Measurements from ENCODE around the gene PLXNA1.

The PLXNA1 gene

DNA sequence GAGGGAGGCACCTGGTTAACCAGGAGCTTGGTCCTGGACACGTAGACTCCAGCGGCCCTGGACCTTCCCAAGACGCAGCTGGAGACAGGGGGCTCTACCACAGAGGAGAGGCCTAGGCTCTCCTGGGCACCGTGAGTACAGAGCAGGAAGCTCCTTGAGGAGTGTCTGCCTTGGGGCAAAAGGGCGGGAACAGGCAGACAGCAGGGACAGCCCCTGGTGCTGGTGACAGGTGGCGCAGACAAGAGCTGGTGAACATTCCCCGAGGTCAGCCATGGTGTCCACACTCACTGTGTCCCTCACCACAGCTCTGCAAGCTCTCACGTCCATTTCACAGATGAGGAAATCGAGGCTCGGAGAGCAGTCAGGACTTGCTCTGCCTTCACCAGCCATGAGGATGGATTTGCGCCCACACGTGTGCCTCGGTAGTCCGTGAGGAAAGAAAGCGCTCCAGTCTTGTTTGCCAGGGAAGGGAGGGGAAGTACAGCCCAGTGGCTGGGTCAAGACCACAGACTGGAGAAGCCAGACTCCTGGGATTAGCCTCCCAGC, 2.6 kb upstream of the PLXNA1 start:
- Histone ChIP-seq H3K27ac (ENCODE audit: low read depth, low read length) (no peak overlapping the region), H3K4me3 (ENCODE audit: low read depth, low read length) (no peak overlapping the region), H3K4me1 (ENCODE audit: control insufficient read depth, insufficient read depth, low read length, unreplicated experiment) (peaks cover 15% of the 10 kb centered on the region), H3K36me3 (ENCODE audit: insufficient read depth, low read length) (no peaks in the 10 kb centered on the region), H3K79me2 (ENCODE audit: control insufficient read depth, insufficient read depth, low read length, unreplicated experiment) (peaks cover 19% of the 10 kb centered on the region), H3K27me3 (ENCODE audit: insufficient read depth, low read length) (no peaks in the 10 kb centered on the region), H2AFZ (ENCODE audit: low read length, unreplicated experiment) (no peak overlapping the region)

DNA sequence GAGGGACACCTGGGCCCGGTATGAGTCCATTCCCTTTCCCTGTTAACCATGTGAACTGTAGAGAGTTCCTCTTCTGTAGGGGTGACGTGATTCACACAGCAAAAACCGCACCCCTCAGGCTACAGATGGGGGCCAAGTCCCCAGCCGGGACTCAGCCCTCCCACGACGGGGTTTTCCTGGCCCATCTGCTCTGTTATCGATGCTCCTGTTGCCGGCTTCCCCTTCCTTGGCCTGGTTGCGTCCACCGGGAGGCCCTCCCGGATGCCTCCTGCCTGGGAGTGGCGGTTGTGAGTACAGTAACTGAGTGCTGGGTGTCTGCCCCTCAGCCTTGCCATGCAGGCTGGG, 817 bp upstream of the PLXNA1 start:
- Histone ChIP-seq H2AFZ (ENCODE audit: low read length, unreplicated experiment) (peak overlapping the region; percentile 90), H3K27ac (ENCODE audit: low read depth, low read length) (no peak overlapping the region), H3K4me1 (ENCODE audit: control insufficient read depth, insufficient read depth, low read length, unreplicated experiment) (peaks cover 28% of the 10 kb centered on the region), H3K36me3 (ENCODE audit: insufficient read depth, low read length) (no peaks in the 10 kb centered on the region), H3K79me2 (ENCODE audit: control insufficient read depth, insufficient read depth, low read length, unreplicated experiment) (peaks cover 36% of the 10 kb centered on the region), H3K4me3 (ENCODE audit: low read depth, low read length) (peak overlapping the region; percentile 87), H3K27me3 (ENCODE audit: insufficient read depth, low read length) (no peaks in the 10 kb centered on the region)

DNA sequence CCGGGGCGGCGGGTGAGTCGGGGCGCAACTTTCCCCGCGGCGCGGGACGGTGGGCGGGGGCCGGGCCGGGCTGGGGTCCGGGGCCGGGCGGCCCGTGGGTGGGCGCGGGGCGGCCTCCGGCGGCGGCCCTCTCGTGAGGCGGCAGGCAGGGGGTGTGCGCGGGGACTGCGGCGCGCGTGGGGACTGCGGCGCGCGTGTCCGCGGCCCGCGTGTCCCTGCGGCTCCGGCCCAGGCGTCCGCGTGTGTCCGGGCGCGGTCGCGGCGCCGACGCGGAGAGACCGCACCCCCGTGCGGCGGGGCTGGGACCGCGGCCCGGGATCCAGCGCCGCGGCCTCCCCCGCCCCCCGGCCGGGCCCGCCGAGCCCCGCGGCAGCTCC, 349 bp downstream of the PLXNA1 start:
- no peaks in the 10 kb centered on the region for H3K36me3 ChIP-seq (ENCODE audit: insufficient read depth, low read length)
- H3K4me3 ChIP-seq (ENCODE audit: low read depth, low read length): peak overlapping the region; percentile 83
- no peak overlapping the region for H3K27ac ChIP-seq (ENCODE audit: low read depth, low read length)
- peak overlapping the region; percentile 3 for H2AFZ ChIP-seq (ENCODE audit: low read length, unreplicated experiment)
- H3K27me3 ChIP-seq (ENCODE audit: insufficient read depth, low read length): no peaks in the 10 kb centered on the region
- H3K4me1 ChIP-seq (ENCODE audit: control insufficient read depth, insufficient read depth, low read length, unreplicated experiment): peaks cover 30% of the 10 kb centered on the region
- H3K79me2 ChIP-seq (ENCODE audit: control insufficient read depth, insufficient read depth, low read length, unreplicated experiment): peaks cover 48% of the 10 kb centered on the region

DNA sequence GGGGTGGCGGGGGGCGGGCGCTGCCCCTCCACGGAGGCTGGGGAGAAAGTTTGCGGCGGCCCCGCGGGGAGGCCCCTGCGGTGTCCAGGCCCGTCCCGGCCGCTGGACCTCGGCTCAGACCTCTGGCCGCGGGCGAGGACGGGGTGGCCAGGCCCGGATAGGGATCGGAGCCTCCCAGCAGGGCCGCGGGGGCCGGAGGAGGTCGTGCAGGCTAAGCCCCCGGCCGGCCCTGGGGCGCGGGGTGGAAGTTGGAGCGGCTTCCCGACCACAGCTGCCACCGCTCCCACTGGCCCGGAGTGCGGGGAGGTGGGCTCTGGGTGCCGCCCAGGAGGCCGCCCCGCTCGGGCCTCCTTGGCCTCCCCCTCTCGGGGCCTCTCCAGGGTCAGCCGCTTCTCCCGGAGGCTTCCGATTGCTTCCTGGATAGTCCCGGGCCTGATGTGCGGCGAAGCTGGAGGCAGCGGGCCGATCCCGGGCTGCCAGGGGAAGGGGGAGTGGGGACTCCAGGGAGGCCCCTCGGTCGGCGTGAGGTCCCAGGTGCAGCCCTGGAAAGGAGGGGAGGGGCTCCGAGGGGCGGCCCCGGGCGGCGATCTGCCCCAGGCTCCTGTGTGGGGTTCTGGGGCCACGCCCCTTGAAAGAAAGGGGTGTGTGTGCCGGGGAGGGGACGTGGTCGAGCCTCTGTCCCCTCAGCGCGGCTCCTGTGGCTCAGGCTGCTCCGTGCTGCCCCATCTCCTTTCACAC, 907 bp downstream of the PLXNA1 start:
- no peaks in the 10 kb centered on the region for H3K36me3 ChIP-seq (ENCODE audit: insufficient read depth, low read length)
- H3K4me3 ChIP-seq (ENCODE audit: low read depth, low read length): peak overlapping the region; percentile 83
- peak overlapping the region; percentile 3 for H2AFZ ChIP-seq (ENCODE audit: low read length, unreplicated experiment)
- H3K79me2 ChIP-seq (ENCODE audit: control insufficient read depth, insufficient read depth, low read length, unreplicated experiment): peaks cover 51% of the 10 kb centered on the region
- no peak overlapping the region for H3K27ac ChIP-seq (ENCODE audit: low read depth, low read length)
- no peaks in the 10 kb centered on the region for H3K27me3 ChIP-seq (ENCODE audit: insufficient read depth, low read length)
- peaks cover 30% of the 10 kb centered on the region for H3K4me1 ChIP-seq (ENCODE audit: control insufficient read depth, insufficient read depth, low read length, unreplicated experiment)

DNA sequence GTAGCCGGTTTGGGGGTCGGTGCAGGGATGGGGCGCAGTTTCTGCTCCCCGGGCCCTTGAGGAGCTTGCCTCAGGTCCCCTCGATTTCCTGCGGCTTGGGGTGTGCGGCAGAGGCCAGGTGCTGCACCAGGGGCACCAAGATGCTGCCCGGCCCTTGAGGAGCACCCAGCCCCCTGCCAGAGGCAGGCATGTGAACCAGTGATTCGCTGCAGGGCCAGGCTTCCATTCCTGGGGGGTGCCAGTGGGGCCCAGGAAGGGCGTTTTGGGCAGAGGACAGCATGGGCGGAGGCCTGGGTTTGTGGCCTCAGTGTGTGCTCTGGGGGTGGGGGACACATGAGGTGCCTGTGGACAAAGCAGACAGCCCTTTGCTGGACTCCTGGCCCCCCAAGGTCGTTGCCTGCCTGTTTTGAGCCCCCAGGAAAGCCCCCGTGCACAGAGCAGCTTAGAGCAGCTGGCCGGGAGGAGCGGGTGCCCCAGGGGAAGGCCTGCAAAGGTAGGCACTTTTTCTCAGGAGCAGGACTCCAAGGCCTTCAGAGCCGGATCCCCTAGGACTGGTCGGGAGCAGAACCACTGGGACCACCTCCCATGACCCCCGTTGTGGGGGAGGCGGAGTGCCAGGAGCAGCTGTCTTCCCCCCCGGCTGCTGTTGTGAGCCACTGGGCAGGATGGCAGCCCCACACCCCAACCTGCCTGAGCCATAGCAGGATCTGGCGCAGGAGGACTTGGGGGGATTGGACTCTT, 1.6 kb downstream of the PLXNA1 start:
- Histone ChIP-seq H3K79me2 (ENCODE audit: control insufficient read depth, insufficient read depth, low read length, unreplicated experiment) (peaks cover 55% of the 10 kb centered on the region), H3K36me3 (ENCODE audit: insufficient read depth, low read length) (peaks cover 5% of the 10 kb centered on the region; the same call in 1 of the 2 replicates), H3K4me1 (ENCODE audit: control insufficient read depth, insufficient read depth, low read length, unreplicated experiment) (peaks cover 25% of the 10 kb centered on the region), H2AFZ (ENCODE audit: low read length, unreplicated experiment) (no peak overlapping the region), H3K4me3 (ENCODE audit: low read depth, low read length) (peak overlapping the region; percentile 83), H3K27ac (ENCODE audit: low read depth, low read length) (no peak overlapping the region), H3K27me3 (ENCODE audit: insufficient read depth, low read length) (no peaks in the 10 kb centered on the region)

DNA sequence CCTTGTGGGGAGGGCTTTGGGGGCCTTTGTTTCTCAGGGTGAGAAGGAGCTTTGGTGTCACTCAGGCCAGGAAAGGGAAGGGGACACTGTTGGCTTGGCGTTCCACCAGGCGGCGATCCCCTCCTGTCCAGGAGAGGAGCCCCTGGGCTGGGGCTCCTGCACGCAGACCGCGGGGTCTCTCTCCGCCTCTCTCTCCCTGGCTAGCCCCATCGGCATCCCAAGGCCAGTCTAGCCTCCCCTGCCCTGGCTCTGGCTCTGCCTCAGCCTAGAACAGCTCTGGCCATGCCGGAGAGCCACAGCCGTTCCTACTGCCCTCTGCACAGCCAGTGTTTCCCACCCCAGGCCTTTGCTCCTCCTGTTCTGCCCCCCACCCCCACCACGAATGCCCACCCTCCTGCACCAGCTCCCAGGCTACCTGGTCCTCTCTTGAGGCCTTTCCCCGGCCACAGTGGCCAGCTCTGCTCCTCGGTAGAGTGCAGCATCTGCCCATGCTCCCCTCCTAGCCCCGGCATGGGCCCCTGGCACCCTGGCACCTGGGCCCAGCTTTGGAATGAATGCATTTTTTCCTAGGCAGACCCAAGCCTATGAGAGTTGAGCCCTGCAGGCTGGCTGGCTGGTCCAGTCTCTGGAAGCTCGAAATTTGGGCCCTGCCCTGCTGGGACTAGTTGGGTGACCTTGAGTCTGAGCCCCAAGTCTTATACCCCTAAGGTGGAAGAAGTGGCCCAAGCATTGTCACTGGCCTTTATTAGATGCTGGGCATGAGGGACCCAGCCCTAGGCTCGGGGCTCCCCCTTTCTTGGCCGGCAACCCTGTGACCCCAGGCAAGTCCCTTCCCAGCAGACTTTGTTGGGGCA, 2.4 kb downstream of the PLXNA1 start:
- Histone ChIP-seq H2AFZ (ENCODE audit: low read length, unreplicated experiment) (no peak overlapping the region), H3K27me3 (ENCODE audit: insufficient read depth, low read length) (no peaks in the 10 kb centered on the region), H3K36me3 (ENCODE audit: insufficient read depth, low read length) (peaks cover 5% of the 10 kb centered on the region; the same call in 1 of the 2 replicates), H3K4me1 (ENCODE audit: control insufficient read depth, insufficient read depth, low read length, unreplicated experiment) (peaks cover 25% of the 10 kb centered on the region), H3K79me2 (ENCODE audit: control insufficient read depth, insufficient read depth, low read length, unreplicated experiment) (peaks cover 62% of the 10 kb centered on the region), H3K4me3 (ENCODE audit: low read depth, low read length) (peak overlapping the region; percentile 83; the same call in 1 of the 2 replicates), H3K27ac (ENCODE audit: low read depth, low read length) (no peak overlapping the region)

DNA sequence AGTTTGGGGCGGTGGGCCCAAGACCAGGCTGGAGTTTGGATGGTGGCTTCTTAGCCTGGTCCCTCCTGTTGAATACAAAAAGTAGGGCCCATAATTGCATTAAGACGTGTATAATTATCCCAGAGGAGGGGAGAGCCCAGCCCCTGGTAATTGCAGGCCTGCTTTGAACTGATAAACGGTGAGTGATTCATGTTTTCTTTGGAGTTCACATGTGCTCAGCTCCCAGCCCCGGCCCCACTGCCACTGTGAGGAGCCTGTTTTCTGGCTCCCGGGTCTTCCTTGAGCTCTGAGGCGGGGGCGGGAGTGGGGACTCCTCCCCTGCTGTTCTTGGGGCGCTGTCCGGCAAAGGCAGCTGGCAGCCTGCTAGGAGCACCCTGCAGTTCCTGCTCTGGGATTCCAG, 3.1 kb downstream of the PLXNA1 start:
- H3K27ac ChIP-seq (ENCODE audit: low read depth, low read length): no peak overlapping the region
- H3K36me3 ChIP-seq (ENCODE audit: insufficient read depth, low read length): peaks cover 5% of the 10 kb centered on the region; the same call in 1 of the 2 replicates
- peaks cover 25% of the 10 kb centered on the region for H3K4me1 ChIP-seq (ENCODE audit: control insufficient read depth, insufficient read depth, low read length, unreplicated experiment)
- H3K79me2 ChIP-seq (ENCODE audit: control insufficient read depth, insufficient read depth, low read length, unreplicated experiment): peaks cover 62% of the 10 kb centered on the region
- H2AFZ ChIP-seq (ENCODE audit: low read length, unreplicated experiment): no peak overlapping the region
- H3K4me3 ChIP-seq (ENCODE audit: low read depth, low read length): no peak overlapping the region; the same call in 1 of the 2 replicates
- no peaks in the 10 kb centered on the region for H3K27me3 ChIP-seq (ENCODE audit: insufficient read depth, low read length)

DNA sequence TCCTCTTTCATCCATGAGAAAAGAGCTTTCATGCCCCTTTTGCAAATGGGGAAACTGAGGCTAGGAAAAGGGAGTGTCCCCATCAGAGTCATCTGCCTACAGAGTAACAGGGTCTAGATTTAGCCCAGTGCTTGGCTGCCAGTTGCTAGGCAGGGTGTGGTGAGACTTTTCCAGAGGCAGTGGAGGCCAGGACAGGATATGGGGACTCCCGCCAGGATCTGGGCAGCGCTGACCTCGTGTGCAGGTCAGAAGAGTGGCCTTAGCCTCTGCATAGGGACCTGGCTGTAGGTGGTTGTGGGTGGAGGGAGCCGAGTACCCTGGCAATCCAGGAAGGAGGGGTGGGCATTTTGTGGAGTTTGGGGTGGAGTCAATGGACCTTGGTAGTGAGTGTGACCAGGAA, 4.2 kb downstream of the PLXNA1 start:
- Histone ChIP-seq H3K27me3 (ENCODE audit: insufficient read depth, low read length) (no peaks in the 10 kb centered on the region), H3K27ac (ENCODE audit: low read depth, low read length) (no peak overlapping the region), H3K36me3 (ENCODE audit: insufficient read depth, low read length) (peaks cover 5% of the 10 kb centered on the region; the same call in 1 of the 2 replicates), H3K4me3 (ENCODE audit: low read depth, low read length) (no peak overlapping the region), H3K4me1 (ENCODE audit: control insufficient read depth, insufficient read depth, low read length, unreplicated experiment) (peaks cover 21% of the 10 kb centered on the region), H2AFZ (ENCODE audit: low read length, unreplicated experiment) (no peak overlapping the region), H3K79me2 (ENCODE audit: control insufficient read depth, insufficient read depth, low read length, unreplicated experiment) (peaks cover 69% of the 10 kb centered on the region)

DNA sequence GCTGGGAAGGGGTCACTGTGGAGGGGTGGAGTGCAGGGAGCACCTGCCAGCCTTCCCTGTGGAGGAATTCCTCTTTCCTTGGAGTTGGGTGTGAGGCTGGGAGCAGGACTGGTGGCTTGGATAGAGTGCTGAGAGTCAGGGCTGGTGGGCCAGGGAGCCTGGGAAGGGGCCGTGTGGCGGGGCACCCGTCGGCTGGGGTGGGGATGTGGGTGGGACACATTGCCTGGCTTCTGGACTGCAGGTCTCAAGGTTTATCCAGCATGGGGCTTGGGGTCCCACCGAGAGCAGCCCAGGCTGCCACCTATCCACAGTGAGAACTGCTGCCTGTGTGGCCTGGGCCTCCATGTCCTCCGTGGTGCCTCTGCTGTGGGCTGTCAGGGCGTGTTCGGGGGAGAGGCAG, 4.7 kb downstream of the PLXNA1 start:
- Histone ChIP-seq H3K27ac (ENCODE audit: low read depth, low read length) (no peak overlapping the region), H3K36me3 (ENCODE audit: insufficient read depth, low read length) (peaks cover 5% of the 10 kb centered on the region; the same call in 1 of the 2 replicates), H3K4me3 (ENCODE audit: low read depth, low read length) (no peak overlapping the region), H3K4me1 (ENCODE audit: control insufficient read depth, insufficient read depth, low read length, unreplicated experiment) (peaks cover 21% of the 10 kb centered on the region), H2AFZ (ENCODE audit: low read length, unreplicated experiment) (no peak overlapping the region), H3K79me2 (ENCODE audit: control insufficient read depth, insufficient read depth, low read length, unreplicated experiment) (peaks cover 72% of the 10 kb centered on the region), H3K27me3 (ENCODE audit: insufficient read depth, low read length) (no peaks in the 10 kb centered on the region)

DNA sequence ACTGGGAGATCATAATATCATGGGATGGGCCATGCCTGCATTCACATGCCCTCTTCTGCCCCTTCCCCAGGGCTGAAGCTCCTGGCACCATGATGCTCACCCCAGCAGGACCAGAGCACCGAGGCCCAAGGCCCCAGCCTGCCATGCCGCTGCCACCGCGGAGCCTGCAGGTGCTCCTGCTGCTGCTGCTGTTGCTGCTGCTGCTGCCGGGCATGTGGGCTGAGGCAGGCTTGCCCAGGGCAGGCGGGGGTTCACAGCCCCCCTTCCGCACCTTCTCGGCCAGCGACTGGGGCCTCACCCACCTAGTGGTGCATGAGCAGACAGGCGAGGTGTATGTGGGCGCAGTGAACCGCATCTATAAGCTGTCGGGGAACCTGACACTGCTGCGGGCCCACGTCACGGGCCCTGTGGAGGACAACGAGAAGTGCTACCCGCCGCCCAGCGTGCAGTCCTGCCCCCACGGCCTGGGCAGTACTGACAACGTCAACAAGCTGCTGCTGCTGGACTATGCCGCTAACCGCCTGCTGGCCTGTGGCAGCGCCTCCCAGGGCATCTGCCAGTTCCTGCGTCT, 5.6 kb downstream of the PLXNA1 start:
- no peak overlapping the region for H3K4me3 ChIP-seq (ENCODE audit: low read depth, low read length)
- H3K79me2 ChIP-seq (ENCODE audit: control insufficient read depth, insufficient read depth, low read length, unreplicated experiment): peaks cover 68% of the 10 kb centered on the region
- no peak overlapping the region for H2AFZ ChIP-seq (ENCODE audit: low read length, unreplicated experiment)
- H3K27ac ChIP-seq (ENCODE audit: low read depth, low read length): no peak overlapping the region
- peaks cover 21% of the 10 kb centered on the region for H3K4me1 ChIP-seq (ENCODE audit: control insufficient read depth, insufficient read depth, low read length, unreplicated experiment)
- peaks cover 5% of the 10 kb centered on the region; the same call in 1 of the 2 replicates for H3K36me3 ChIP-seq (ENCODE audit: insufficient read depth, low read length)
- no peaks in the 10 kb centered on the region for H3K27me3 ChIP-seq (ENCODE audit: insufficient read depth, low read length)

Measured in ACC112 (cell line).